AG04449 (cell line): ENCODE measurements around the gene RPH3AL.

ENCODE experiments used
- CTCF ChIA-PET: fragments of 350-600 bp; formaldehyde crosslinking; extraction: SDS; loops from one replicate; lab custom pipeline; 2021; ENCODE audit warnings: antibody characterized with exemption; lab: Yijun Ruan, JAX
- POLR2A ChIA-PET: fragments of 400-600, 350-600 bp; formaldehyde crosslinking; extraction: SDS; loops from one replicate; lab custom pipeline; 2020; ENCODE audit warnings: antibody characterized with exemption, inconsistent platforms; lab: Yijun Ruan, JAX
- DNase-seq: peaks from one replicate; pipeline ENCODE4 v3.0.0-alpha.2; 2010; ENCODE audit warnings: low read depth, low spot score
- H3K4me3 ChIP-seq: 2 replicates; pipeline ENCODE4 v1.5.1; 2011; ENCODE audit warnings: low read depth, mild to moderate bottlenecking, control low read depth, low read length
- CTCF ChIP-seq: IDR thresholded peaks from one replicate; pipeline ENCODE4 v1.5.1; 2011; ENCODE audit warnings: mild to moderate bottlenecking, moderate library complexity, low read length, control low read depth, inconsistent platforms; ENCODE audit not compliant: insufficient read depth; ENCODE audit errors: missing control alignments

The RPH3AL gene

GRCh38 chr17:183021-183420 lies 169.6 kb downstream of the RPH3AL start:
- H3K4me3 ChIP-seq = no peak overlapping the region
- POLR2A ChIA-PET = no interaction called here
- DNase-seq = no peak
- TF ChIP-seq CTCF = no peak
- CTCF ChIA-PET = interaction anchor here (1.3 kb wide), 1 partner anchor 203 kb away, joined by 3 read pairs; no protein-coding TSS in a partner anchor

- DNase-seq = no peak
- ChIA-PET POLR2A (no interaction called here), CTCF (interaction anchor here (1.3 kb wide), 1 partner anchor 204 kb away, joined by 3 read pairs; no protein-coding TSS in a partner anchor)
- H3K4me3 ChIP-seq = no peak overlapping the region; the same call in 1 of the 2 replicates
- no peak for TF ChIP-seq CTCF
These were observed 170.4 kb downstream of the RPH3AL start for GRCh38 chr17:182050-182751.

GRCh38 chr17:181245-182049 lies 171.2 kb downstream of the RPH3AL start, which contains the start of gene DOC2B:
TSS of gene DOC2B (minus strand) at chr17:181650. CDS start at chr17:181479, 171 bp downstream.
- POLR2A ChIA-PET = no interaction called here
- H3K4me3 ChIP-seq = no peak within 1 kb of the TSS; the same call in 1 of the 2 replicates
- CTCF ChIA-PET = no interaction called here
- no peak for DNase-seq
- no peak for TF ChIP-seq CTCF

- CTCF ChIA-PET = no interaction called here
- POLR2A ChIA-PET = no interaction called here
These were observed 172.0 kb downstream of the RPH3AL start for GRCh38 chr17:180381-181244.

GRCh38 chr17:179781-180380 lies 172.7 kb downstream of the RPH3AL start:
- ChIA-PET POLR2A (no interaction called here), CTCF (interaction anchor here (0.7 kb wide), 1 partner anchor 15 kb away, joined by 4 read pairs; no protein-coding TSS in a partner anchor)
- H3K4me3 ChIP-seq = no peak overlapping the region

More at GRCh38 chr17:180381-181244, 172.0 kb downstream of the RPH3AL start:
- H3K4me3 ChIP-seq = no peak overlapping the region
- DNase-seq = no peak
- no peak for TF ChIP-seq CTCF

More at GRCh38 chr17:179781-180380, 172.7 kb downstream of the RPH3AL start:
- no peak for DNase-seq
- TF ChIP-seq CTCF = no peak
